HepG2 (cell line): ENCODE results near the gene MC2R. TPM values are rescaled to one million over a fixed set of nuclear protein-coding genes. Genes with fewer than 3 reads are reported as not detected.

Source experiments
- ATAC-seq: fragments of 200-7000 bp; cut with Tn5 transposase; 3 replicates; pipeline ENCODE4 v1.9.1; 2020; ENCODE audit warnings: mild to moderate bottlenecking, moderate library complexity
- BruUV-seq: library from RNA; stranded (reverse); fragments of 400-500 nt; replicated peaks from 2 replicates; lab custom pipeline; 2021; lab: Mats Ljungman, UMichigan
- CTCF ChIA-PET: fragments of 300-600 bp; formaldehyde crosslinking; extraction: SDS; loops from one replicate; lab custom pipeline; 2021; ENCODE audit warnings: low total read pairs, inconsistent platforms, low intra/inter-chr PET ratio; lab: Yijun Ruan, JAX
- POLR2A ChIA-PET: fragments of 350-600 bp; sonication (Branson Sonifier 250); formaldehyde crosslinking; loops from one replicate; lab custom pipeline; 2020; ENCODE audit warnings: antibody characterized with exemption, inconsistent platforms; lab: Yijun Ruan, JAX
- DNase-seq: peaks from one replicate; pipeline ENCODE4 v3.0.0-alpha.2; 2015; ENCODE audit warnings: low spot score
- FAIRE-seq: peaks from 3 replicates; lab custom pipeline; 2011; peaks lifted over from hg19 to GRCh38; lab: Jason Lieb, UNC
- H2AFZ ChIP-seq: one replicate; pipeline ENCODE4 v1.6.1; 2011; ENCODE audit warnings: low read length, inconsistent platforms
- H3K27ac ChIP-seq: fragments of 300-600 bp; 3 replicates; pipeline ENCODE4 v1.8.0; 2011; ENCODE audit warnings: mixed run types, mild to moderate bottlenecking, mixed read lengths, low read length, inconsistent platforms; ENCODE audit not compliant: insufficient read depth; ENCODE audit errors: extremely low read length
- H3K27me3 ChIP-seq, 2 experiments: fragments of 200-600 bp in 1 of 2; 2 replicates in 1 of 2; 3 replicates in 1 of 2; pipeline versions ENCODE4 v1.6.0 to v1.8.0; 2011; ENCODE audit warnings: low read length in 2 of 2, mild to moderate bottlenecking in 2 of 2, moderate library complexity in 2 of 2, inconsistent platforms in 1 of 2; ENCODE audit not compliant: insufficient read depth in 2 of 2, control insufficient read depth in 1 of 2
- H3K36me3 ChIP-seq, 2 experiments: fragments of 200-600 bp in 1 of 2; replicated peaks in 1 of 2; 2 replicates in 1 of 2; 3 replicates in 1 of 2; pipeline versions ENCODE4 v1.5.1 to v1.8.0; 2011; ENCODE audit warnings: low read length in 2 of 2, inconsistent platforms in 1 of 2; ENCODE audit not compliant: insufficient read depth in 2 of 2, control insufficient read depth in 1 of 2
- H3K4me1 ChIP-seq: 2 replicates; pipeline ENCODE4 v1.5.1; 2012; ENCODE audit warnings: low read length, inconsistent platforms; ENCODE audit not compliant: insufficient read depth
- H3K4me2 ChIP-seq: 2 replicates; pipeline ENCODE4 v1.6.0; 2011; ENCODE audit warnings: low read depth, low read length, inconsistent platforms
- H3K4me3 ChIP-seq, 3 experiments: fragments of 200-600 bp in 1 of 3; sonication (generic), shearing (Covaris generic) in 1 of 3; replicated peaks in 1 of 3; 2 replicates each; pipeline ENCODE4 v1.5.1; 2011 to 2016; ENCODE audit warnings: low read length in 3 of 3, inconsistent platforms in 2 of 3, low read depth in 2 of 3, mild to moderate bottlenecking in 2 of 3, control low read depth in 1 of 3, mixed read lengths in 1 of 3; ENCODE audit not compliant: insufficient read depth in 1 of 3
- H3K79me2 ChIP-seq: one replicate; pipeline ENCODE4 v1.6.1; 2011; ENCODE audit warnings: low read length, inconsistent platforms; ENCODE audit not compliant: insufficient read depth
- H3K9ac ChIP-seq: 2 replicates; pipeline ENCODE4 v1.6.0; 2011; ENCODE audit warnings: mild to moderate bottlenecking, low read depth, low read length, inconsistent platforms; ENCODE audit not compliant: insufficient read depth
- H3K9me3 ChIP-seq: 2 replicates; pipeline ENCODE4 v1.5.1; 2012; ENCODE audit warnings: mild to moderate bottlenecking, low read length
- H4K20me1 ChIP-seq: 2 replicates; pipeline ENCODE4 v1.6.0; 2011; ENCODE audit warnings: inconsistent platforms, mild to moderate bottlenecking, low read length, moderate library complexity; ENCODE audit not compliant: insufficient read depth
- ARID5B ChIP-seq: IDR thresholded peaks from 2 replicates; pipeline ENCODE4 v1.4.0; 2020; ENCODE audit warnings: mild to moderate bottlenecking, missing genetic modification reagents
- ATM ChIP-seq: fragments of 450-650 bp; IDR thresholded peaks from 2 replicates; pipeline ENCODE4 v1.7.1; 2017; ENCODE audit warnings: mild to moderate bottlenecking, borderline replicate concordance
- DR1 ChIP-seq: sonication (generic); formaldehyde crosslinking; IDR thresholded peaks from 2 replicates; pipeline ENCODE4 v1.8.0; 2021; ENCODE audit warnings: mild to moderate bottlenecking, missing genetic modification reagents, inconsistent platforms
- EEA1 ChIP-seq: sonication (generic); formaldehyde crosslinking; IDR thresholded peaks from 2 replicates; pipeline ENCODE4 v1.5.1; 2020; ENCODE audit warnings: mild to moderate bottlenecking, missing genetic modification reagents, borderline replicate concordance
- FOSL2 ChIP-seq: sonication (generic); formaldehyde crosslinking; IDR thresholded peaks from 2 replicates; pipeline ENCODE4 v1.4.0; 2020; ENCODE audit warnings: missing genetic modification reagents
- FOXC1 ChIP-seq: sonication (generic); formaldehyde crosslinking; IDR thresholded peaks from 2 replicates; pipeline ENCODE4 v1.8.0; 2022; ENCODE audit warnings: mild to moderate bottlenecking, missing genetic modification reagents, borderline replicate concordance
- PBX2 ChIP-seq: IDR thresholded peaks from 2 replicates; pipeline ENCODE4 v1.6.1; 2016; ENCODE audit warnings: control low read depth
- PHF8 ChIP-seq: sonication (generic); formaldehyde crosslinking; IDR thresholded peaks from 2 replicates; pipeline ENCODE4 v1.5.0; 2020; ENCODE audit warnings: missing genetic modification reagents
- RBM39 ChIP-seq: fragments of 200-400 bp; formaldehyde crosslinking; IDR thresholded peaks from one replicate; pipeline ENCODE4 v1.6.1; 2018; ENCODE audit warnings: antibody characterized with exemption, mild to moderate bottlenecking, low read depth, low read length; ENCODE audit not compliant: poor library complexity, severe bottlenecking
- SP2 ChIP-seq: sonication (generic); formaldehyde crosslinking; IDR thresholded peaks from 2 replicates; pipeline ENCODE4 v1.5.1; 2020; ENCODE audit warnings: mild to moderate bottlenecking, missing genetic modification reagents
- TCF7 ChIP-seq: sonication (generic); IDR thresholded peaks from 2 replicates; pipeline ENCODE4 v1.6.1; 2016; ENCODE audit warnings: antibody characterized with exemption, low read depth
- ZNF260 ChIP-seq: sonication (generic); formaldehyde crosslinking; IDR thresholded peaks from 2 replicates; pipeline ENCODE4 v1.4.0; 2020; ENCODE audit warnings: missing genetic modification reagents, low read depth, mild to moderate bottlenecking, borderline replicate concordance
- ZNF280B ChIP-seq: sonication (generic); formaldehyde crosslinking; IDR thresholded peaks from 2 replicates; pipeline ENCODE4 v1.5.0; 2020; ENCODE audit warnings: missing genetic modification reagents, mild to moderate bottlenecking, borderline replicate concordance
- ZNF550 ChIP-seq: sonication (generic); formaldehyde crosslinking; IDR thresholded peaks from 2 replicates; pipeline ENCODE4 v1.4.0; 2020; ENCODE audit warnings: mild to moderate bottlenecking, missing genetic modification reagents, borderline replicate concordance
- ZNF816 ChIP-seq: sonication (generic); formaldehyde crosslinking; IDR thresholded peaks from 2 replicates; pipeline ENCODE4 v1.8.0; 2022; ENCODE audit warnings: missing genetic modification reagents, mild to moderate bottlenecking, borderline replicate concordance
- WGBS: methylation state at CpG from one replicate; pipeline ENCODE4 v1.1.6; 2017; ENCODE audit warnings: low lambda C conversion rate; 5-methylcytosine and 5-hydroxymethylcytosine counted together
- in situ Hi-C: cut with HindIII; loops from 2 replicates; pipeline ENCODE4 v1.10.0; 2017; ENCODE audit warnings: low pct_unique_long_range_greater_than_20kb; ENCODE audit not compliant: extremely low pct_ligation_motif_present
- intact Hi-C: fragments of 100-400 bp; cut with micrococcal nuclease; formaldehyde crosslinking; loops from one replicate; pipeline ENCODE4 v1.10.0; 2022; ENCODE audit not compliant: unreplicated experiment
- polyA plus RNA-seq, 8 experiments: library from polyadenylated mRNA; depleted of rRNA in 3 of 8; stranded (reverse) in 7 of 8; unstranded in 1 of 8; fragments of >200 nt; fragmentation: Illumina TruSeq in 4 of 8; extraction: Trizol in 4 of 8; gene quantifications; 2 replicates each; pipeline versions ENCODE4 v1.2.1 to v1.2.3, GENCODE V29; 2011 to 2016; ENCODE audit warnings: low read depth in 4 of 8, missing spikeins in 1 of 8, mixed read lengths in 1 of 8; ENCODE audit not compliant: insufficient read depth in 1 of 8
- total RNA-seq, 5 experiments: library from RNA; depleted of rRNA; stranded (reverse); fragments of >200 nt; fragmentation: Illumina TruSeq; extraction: Trizol; gene quantifications; 2 replicates each; pipeline ENCODE4 v1.2.3, GENCODE V29; 2016; ENCODE audit warnings: low read depth in 1 of 5

MC2R gene
- total and polyA plus RNA-seq, 2 of the 13 experiments (the other 11 are each of a cell fraction or from before 2014, with no cell fraction given): not detected

GRCh38 chr18:13914756-13915155 lies 580 bp downstream of the MC2R start (continued):
- TF ChIP-seq FOSL2 (no peak), DR1 (CRISPR knock-in tag) (no peak), TCF7 (no peak), SP2 (CRISPR knock-in tag) (no peak), ZNF550 (no peak)
- TF ChIP-seq, all 625 proteins: peak for 0

GRCh38 chr18:13914170-13914569 lies 1.2 kb downstream of the MC2R start:
- Histone ChIP-seq H3K9ac (no peak overlapping the region), H3K79me2 (no peaks in the 10 kb centered on the region), H3K4me1 (peaks cover 7% of the 10 kb centered on the region), H3K9me3 (no peaks in the 10 kb centered on the region), H3K36me3 (no peaks in the 10 kb centered on the region), H3K4me2 (no peak overlapping the region), H3K27ac (no peak overlapping the region), H3K27me3 (peaks cover 5 to 52% of the 10 kb centered on the region in 2 experiments; a peak in 3 of 5 replicates), H2AFZ (no peak overlapping the region), H4K20me1 (no peaks in the 10 kb centered on the region), H3K4me3 (no peak overlapping the region)
- no peak for ATAC-seq
- intact Hi-C loops (no loop called here), in situ Hi-C loops (no loop called here)
- BruUV-seq: no TSS peak
- ChIA-PET POLR2A (no interaction called here), CTCF (no interaction called here)
- no peak for FAIRE-seq
- DNase-seq: no peak
- WGBS: 60% methylated on average over 6 of the region's 10 CpGs
- no peak for TF ChIP-seq ATM
- no peak for TF ChIP-seq RBM39
- TF ChIP-seq ZNF280B: no peak
- TF ChIP-seq PHF8 (CRISPR knock-in tag): no peak
- no peak for TF ChIP-seq FOXC1
- no peak for TF ChIP-seq EEA1 (CRISPR knock-in tag)
- TF ChIP-seq ZNF816 (CRISPR knock-in tag): no peak
- TF ChIP-seq PBX2: no peak
- no peak for TF ChIP-seq ARID5B (CRISPR knock-in tag)
- TF ChIP-seq ZNF260: no peak
